CD4-positive, alpha-beta T cell treated with Interleukin-1 beta for 1 hour (primary cell): ENCODE results near the gene POLR2E.
"Not testable (repeated sequence)": the region's sequence is repeated elsewhere in the genome, so short reads cannot be mapped to it uniquely, and the experiment has no call there.

Source experiments
- DNase-seq, 2 donors: peaks; one replicate each; pipeline ENCODE4 v3.0.0-alpha.2; 2020 to 2022

POLR2E gene

DNA sequence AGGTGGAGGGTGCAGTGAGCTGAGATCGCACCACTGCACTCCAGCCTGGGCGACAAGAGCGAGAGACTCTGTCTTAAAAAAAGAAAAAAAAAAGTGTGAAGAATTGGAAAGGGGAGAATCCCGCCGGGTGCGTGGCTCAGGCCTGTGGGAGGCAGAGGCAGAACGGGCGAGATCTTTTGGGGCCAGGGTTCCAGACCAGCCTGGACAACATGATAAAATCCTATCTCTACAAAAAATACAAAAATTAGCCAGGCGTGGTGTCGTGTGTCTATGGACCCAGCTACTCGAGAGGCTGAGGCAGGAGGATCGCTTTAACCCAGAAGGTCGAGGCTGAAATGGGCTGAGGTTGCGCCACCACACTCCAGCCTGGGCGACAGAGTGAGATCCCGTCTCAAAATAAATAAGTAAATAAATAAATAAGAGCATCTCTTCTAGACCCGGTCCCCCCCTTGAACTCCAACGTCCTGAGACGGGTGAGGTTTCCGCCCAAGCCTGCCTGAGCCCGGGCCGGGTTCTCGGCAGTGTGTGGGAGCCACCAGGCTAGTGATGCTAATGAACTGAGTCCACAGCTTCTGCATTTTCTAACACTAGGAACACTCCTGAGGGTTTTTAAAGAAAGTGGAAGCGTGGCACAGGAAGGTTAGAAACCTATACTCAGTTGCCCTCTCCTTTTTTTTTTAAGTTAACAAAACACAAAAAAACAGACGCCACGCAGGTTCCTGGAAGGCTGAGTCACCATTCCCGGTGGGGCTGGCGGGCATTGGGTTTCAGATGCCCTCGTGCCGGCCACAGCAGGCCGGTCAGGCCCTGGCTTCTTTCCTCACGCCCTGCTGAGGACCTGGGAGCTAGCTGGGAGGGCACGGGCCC lies 30.7 kb upstream of the POLR2E start:
- no peak for DNase-seq

DNA sequence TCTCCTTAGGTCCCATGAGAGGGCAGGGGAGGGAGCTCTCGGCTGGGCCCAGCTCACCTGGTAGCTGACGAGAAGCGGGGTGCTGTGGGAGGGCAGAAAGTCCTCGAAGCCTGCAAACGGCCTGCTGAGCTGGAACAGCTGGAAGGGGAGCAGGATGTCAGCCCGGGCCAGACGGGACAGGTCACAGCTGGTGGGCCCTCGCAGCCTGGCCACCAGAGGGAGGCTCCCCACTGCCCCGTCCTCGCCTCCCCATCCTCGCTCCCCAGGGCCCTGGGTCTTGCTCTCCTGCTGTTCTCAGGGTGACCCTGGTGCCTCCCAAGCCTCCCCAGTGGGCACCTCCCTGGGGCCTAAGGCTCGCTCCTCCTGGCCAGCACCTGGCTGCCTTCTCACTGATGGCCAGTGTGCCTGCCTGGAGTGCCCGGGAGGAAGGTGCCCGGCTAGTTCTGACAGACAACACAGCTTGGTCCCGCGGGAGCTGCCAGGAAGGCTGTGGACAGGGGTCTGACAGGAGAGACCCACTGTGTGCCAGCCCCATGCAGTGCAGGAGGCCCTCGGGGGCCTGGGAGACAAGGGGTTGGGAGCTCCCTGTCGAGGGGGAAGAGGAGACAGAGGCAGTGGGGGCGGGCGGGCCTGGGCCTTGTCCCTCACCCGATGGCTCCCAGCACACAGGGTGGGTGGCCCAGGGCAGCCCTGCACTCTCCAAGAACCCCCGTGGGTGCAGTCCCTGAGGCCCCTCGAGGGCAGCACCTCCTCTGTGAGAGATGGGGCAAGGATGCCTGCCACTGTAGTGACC lies 28.9 kb upstream of the POLR2E start:
- DNase-seq = no peak

DNA sequence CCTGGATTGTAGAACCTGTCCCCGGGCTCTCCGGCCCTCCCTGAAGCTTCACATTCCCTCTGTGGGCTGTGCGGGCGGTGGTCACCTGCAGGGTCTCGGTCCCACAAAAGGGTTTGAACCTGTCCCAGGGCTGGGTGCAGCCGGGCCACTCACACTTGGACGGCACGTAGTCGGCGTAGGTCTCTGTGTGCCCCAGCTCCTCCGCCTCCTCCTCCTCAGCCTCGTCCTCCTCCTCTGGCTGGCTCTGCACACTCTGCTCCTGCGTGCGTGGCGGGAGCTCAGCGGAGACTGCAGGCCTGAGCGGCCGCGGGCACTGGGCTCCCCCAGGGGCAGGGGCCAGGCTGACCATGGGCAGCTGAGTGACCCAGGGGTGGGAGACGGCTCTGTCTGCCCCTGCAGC lies 28.2 kb upstream of the POLR2E start:
- DNase-seq = no peak

DNA sequence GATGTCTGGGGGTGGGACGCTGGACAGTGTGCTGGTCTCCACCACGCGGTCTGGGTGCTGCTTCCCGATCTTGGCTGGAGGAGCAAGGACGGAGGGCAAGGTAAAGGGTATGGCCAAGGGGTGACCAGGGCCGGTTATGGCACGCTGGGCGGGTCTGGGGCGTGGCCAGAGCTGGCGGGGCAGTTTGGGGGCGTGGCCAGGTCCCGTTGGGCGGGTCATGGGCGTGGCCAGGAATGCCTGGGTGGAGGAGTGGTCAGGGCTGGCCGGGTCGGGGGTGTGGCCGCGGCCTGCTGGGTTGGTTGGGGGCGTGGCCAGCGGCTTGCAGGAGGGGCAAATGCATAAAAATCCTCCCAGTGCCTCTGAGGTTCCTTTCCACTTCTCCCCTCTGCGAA lies 27.8 kb upstream of the POLR2E start:
- DNase-seq = peak in 1 of 2 donors; percentile 50

DNA sequence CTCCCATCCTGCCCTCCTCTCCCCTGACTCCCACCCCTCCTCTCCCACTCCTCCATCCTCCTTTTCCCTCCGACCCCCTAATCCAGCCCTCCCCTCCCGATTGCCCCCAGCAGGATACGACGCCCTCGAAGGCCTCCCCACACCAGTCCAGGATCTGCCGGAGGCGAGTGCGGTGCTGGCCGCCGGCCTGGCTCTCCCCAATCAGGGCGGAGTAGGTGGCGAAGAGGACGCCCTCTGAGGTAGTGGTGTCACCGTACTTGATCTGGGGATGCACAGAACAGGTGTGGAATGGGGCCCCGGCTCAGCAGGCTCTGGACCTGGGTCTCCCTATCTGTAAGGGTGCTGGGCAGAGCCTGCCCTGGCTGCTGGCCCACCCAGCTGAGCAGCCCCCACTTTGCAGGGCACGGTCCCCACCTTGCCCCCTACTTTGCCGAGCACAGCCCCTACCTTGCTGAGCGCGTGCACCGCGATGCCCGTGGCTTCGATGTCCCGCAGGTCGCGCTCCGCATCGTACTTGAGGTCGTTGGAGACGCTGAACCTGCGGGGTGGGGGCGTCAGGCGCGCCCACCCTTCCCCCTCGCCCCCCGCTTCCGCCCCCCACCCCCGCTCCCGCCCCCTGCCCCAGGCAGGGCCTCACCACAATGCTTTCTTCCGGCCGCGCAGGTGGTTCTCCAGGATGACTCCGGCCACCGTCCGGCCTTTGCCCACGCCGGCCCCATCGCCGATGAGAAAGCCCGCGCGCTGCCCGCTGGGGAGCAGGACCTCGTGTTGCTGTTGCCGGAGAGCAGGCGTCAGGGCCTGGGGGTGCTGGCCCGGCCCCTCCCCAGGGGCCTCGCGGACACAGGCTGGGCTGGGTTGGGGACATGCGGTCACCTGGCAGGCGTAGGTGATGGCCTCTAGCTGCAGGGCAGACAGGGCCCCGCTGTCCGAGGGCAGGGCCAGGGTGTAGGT lies 27.1 kb upstream of the POLR2E start:
- DNase-seq = no peak

DNA sequence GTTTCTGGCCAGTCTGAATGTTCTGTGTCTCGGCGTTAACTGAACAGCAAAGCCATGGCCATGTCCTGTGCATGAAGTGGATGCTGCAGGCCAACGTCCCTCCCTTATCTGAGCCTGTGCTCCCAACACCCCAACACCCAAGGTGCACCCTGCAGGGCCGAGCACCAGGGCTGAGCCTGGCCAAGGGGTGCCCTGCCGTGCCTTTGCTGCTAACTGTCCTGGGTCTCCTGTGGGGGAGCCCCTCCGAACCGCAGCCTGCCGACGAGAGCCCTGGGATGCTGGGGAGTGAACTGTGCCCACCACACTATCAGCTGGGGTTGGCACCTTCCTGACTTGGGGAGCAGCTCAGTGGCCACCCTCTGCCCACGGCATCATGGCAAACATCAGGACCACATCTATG lies 26.2 kb upstream of the POLR2E start:
- DNase-seq = no peak

DNA sequence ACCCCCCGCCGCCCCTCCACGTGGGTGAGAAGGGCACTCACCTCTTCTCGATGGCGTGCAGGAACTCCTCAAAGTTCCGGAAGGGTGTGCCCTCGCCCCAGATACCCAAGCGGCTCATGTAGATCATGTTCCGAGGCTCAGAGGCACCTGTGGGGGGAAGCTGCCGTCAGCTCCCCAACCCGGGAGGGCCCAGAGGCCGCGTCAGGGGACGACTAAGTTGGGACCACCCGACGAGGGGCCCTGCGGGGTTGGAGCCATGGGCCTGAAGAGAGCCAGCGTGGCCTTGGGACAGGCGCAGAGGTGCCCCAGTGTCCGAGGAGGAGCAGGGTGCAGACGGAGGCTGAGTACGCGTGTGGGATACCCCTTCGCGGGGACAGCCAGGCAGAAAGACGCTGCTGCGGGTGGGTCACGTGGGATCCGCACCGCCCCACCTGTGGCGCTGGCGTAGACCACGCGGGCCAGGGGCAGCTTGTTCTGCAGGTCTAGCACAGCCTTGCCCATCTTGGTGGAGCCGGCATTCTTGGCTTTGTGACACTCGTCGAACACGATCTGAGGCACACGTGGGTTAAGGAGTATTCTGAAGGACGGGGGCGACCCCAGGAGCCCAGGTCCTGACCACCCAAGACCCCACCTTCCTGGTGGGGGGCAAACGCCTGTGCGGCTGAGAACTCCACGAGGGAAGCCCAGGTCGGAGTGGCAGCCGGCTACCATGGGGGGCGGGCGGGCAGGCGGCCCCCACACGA lies 24.5 kb upstream of the POLR2E start:
- no peak for DNase-seq

DNA sequence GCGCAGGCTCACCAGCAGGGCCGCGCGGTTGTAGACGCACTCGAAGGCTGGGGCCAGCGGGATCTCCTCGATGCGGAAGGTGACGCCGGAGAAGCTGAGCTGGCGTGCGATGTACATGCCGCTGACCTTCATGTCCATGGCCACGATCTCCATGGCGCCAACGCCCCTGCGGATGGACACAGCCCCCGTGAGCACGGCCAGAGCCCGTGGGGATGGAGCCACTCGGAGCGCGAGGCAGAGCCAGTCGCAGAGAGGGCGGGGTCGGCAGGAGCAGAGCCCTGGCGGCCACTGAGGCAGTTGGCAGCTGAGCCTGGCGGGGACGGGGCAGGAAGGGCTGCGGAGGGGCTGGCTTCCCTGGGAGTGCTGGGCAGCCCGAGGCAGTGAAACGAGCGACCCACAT lies 23.8 kb upstream of the POLR2E start:
- DNase-seq = no peak

DNA sequence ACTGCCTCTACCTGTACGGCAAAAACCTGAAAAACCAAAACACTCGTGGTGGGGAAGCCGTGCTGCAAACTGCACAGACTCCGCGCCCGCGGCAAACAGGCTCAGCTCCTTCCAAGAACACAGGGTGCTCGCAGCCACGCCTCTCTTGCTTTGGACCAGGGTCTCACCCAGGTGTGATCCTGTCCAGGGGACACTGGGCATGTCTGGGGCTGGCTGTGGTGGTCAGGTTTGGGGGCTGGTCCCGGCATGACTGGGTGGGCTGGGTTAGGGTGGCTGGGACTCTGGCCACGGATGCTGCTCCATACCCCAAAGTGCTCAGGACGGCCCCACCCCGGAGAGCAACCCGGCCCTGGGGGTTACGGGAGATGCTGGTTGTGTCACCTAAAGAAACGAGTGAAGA lies 22.5 kb upstream of the POLR2E start:
- no peak for DNase-seq

DNA sequence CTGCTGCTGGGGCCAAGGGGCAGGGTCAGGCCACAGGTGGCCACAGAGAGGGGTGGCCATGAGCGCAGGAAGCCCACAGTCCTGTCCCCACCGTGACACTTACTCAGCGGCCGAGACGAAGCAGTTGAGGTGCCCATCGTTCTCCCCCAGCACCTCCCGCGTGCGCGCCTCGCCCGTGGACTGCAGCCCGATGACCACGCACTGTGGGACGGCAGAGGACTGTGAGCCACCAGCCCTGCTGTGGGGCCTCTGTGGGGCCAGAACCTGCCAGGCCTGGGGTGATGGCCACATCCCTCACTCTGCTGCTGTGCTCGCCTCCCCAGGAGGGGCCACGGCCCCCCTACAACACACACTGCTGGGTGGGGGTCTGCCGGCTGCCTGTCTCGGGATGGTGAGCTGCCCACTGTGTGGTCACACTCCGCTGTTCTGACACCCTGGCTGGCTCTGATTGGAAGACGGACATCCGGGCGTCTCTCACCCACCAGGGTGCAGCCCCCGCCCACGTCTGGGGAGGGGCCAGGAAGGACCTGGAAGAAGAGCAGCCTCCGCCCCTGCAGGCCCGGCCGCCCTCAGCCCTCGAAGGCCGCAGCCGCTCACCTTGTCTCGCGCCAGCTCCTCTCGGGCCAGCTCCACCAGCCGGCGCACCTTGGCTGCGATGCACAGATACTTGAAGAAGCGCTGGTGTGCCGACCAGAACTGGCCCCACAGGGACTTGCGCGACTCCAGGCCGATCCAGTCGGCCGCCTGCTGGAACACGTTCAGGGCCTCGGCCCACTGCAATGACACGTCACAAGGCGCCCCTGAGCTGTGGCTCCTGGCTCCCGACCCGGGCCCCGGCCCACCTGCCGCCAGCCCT lies 21.8 kb upstream of the POLR2E start:
- DNase-seq = no peak

DNA sequence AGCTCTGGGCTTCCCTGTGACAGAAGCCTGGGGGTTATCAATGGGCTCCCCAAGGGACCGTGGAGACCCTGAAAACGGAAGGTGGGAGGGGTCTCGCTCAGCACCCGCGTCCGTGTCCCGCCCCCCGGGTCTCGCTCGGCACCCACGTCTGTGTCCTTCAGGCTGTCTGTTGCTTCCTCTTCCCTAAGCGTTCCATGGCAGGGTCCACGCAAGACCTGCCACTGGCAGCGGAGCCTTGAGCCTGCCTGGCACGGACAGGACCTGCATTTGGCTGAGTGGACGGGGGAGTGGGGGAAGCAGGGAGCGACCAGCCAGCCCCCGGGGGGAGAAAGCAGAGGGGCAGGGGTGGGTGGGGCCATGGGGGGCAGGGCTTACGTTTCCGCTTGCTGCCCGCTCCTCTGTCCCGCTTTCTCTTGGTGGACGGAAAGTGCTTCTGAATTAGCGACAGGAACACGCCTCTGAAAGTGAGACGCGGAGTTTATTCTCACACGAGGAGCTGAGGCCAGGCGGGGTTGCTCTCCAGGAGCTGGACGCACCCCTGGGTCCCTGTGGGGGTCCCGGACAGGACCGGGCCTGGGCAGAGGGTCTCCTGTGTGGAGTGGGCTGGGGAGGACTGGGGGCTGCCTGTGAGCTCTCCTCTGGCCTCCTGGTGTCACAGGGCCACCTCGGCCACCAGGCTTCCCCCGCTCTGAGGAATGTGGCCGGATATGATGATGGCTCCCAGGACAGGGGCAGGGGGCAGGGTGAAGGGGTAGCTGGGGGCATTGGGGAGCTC lies 20.7 kb upstream of the POLR2E start:
- DNase-seq = no peak

DNA sequence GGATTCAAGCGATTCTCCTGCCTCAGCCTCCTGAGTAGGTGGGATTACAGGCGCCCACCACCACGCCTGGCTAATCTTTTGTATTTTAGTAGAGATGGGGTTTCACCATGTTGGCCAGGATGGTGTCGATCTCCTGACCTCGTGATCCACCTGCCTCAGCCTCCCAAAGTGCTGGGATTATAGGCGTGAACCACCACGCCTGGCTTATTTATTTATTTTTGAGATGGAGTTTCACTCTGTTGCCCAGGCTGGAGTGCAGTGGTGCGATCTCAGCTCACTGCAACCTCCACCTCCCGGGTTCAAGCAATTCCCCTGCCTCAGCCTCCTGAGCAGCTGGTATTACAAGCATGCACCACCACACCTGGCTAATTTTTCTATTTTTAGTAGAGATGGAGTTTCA lies 19.6 kb upstream of the POLR2E start:
- DNase-seq = not testable (repeated sequence)

DNA sequence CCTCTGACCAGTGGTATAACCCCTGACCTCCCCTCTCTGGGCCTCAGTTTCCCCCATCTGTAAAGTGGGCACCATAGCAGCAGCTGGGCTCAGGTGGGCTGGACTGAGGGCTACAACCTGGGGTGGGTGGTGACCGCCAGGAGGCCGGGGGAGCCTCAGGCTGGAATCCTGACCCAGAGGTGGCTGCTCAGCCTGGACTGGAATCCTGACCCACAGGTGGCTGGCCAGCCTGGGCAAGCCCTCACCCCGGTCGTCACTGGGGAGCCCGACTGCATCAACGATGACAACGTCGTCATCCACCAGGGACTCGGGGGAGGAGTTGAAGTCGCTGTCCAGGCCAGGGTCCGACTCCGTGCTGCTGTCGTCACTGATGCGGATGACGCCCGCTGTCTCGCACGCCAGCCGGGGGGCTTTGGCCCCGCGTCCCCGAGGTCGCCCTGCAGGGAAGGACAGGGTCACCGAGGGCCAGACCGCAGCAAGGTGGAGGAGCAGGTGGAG lies 18.9 kb upstream of the POLR2E start:
- no peak for DNase-seq

DNA sequence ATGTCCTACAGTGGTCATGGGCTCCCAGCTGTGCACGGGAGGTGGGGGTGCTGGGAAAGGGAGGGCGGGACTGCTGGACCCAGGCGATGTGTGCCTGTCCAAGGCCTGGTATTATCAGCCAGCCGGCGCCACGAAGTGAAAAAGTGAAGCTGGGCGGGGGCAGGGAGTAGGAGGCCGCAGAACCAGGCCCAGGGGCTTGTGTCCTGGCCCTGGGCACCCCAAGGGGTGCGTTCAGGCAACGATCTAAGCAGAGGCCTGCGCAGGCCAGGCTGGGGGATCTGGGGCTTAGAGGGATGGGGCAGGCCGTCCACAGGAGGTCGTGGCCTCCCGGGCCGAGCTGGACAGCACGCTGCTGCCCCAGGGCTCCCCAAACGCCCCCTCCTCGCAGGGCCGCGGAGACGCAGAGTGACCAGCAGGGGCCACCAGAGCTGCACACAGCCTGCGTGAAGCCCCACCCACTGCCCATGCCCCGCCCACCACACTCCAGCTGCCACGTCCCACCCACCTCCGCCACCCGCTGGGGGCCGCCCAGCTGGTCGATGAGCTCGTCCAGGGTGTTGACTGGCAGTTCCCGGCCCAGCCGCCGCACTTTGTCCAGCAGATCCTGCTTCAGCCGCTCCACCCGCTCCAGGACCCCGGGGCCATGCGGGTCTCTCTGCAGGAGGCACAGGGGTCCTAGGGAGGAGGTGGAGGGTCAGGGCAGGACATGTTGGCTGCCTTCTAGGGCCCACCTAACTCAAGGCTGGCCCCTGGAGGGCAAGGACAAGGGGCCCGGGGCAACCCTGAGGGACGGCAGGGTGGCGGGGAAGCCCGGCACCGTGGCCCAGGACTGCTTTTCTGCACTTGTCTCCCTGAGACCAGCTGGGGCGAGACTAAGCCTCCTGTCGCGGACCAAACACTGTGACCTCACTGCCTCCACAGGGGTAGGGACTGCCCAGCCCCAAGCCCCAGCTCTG lies 18.1 kb upstream of the POLR2E start:
- peak; percentile 87 to 89 for DNase-seq

DNA sequence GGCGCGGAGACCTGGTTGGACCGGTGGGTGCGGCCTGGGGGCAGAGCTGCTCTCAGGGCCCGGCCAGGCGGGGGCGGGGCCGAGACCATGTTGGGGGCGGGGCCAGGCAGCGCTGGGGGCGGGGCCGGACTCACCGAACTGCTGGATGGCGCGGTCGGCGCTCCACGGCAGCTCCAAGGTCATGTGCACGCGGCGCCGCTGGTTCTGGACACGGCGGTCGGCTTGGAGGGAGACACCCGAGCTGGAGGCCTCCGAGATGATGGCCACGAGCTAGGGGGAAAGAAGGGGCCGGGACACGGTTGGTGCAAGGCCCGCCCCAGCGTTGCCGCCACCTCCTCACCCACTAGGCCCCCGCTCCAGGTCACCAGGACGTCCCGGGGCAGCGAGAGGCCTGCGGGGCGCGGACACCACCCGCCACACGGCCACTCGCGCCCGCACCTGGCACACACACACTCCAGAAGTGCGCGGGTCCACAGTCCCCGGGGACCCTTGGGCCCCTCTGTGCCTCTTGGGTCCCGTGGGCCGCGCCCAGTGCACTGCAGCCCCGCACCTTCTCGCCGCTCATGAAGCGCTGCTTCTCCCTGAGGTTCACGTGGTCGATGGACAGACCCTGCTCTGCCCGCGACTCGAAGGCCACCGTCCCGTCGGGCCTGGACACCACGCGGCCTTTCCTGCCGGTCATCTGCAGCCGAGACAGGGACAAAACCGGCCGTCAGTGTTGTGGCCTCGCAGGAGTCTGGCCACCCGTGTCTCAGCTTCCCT lies 17.3 kb upstream of the POLR2E start:
- no peak for DNase-seq

DNA sequence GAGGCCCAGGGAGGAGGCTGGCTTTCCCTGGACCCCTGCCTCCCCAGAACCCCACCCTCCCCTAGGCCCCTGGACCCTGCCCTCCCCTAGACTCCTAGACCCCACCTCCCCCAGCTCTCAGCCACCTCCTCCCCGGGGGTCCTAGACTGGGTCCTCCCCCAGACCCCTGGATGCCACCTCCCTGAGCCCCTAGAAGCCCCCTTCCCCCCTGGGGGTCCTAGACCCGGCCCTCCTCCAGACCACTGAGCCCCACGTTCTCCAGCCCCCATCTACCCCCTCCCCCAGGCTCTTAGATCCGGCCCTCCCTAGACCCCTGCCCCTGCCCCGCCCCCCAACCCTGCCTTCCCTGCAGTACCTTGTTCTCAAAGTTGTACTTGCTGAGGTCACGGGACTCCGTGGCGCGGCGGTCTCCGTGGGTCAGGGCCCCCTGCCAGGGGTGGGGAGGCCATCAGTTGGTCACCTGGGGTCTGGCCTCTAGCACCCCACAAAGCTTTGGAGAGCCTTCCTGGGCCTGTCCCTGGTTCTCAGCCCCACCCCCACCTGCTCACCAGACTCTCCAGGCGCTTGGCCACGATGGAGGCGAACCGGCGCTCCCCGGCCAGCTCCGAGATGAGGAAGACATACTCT lies 16.6 kb upstream of the POLR2E start:
- DNase-seq = no peak

DNA sequence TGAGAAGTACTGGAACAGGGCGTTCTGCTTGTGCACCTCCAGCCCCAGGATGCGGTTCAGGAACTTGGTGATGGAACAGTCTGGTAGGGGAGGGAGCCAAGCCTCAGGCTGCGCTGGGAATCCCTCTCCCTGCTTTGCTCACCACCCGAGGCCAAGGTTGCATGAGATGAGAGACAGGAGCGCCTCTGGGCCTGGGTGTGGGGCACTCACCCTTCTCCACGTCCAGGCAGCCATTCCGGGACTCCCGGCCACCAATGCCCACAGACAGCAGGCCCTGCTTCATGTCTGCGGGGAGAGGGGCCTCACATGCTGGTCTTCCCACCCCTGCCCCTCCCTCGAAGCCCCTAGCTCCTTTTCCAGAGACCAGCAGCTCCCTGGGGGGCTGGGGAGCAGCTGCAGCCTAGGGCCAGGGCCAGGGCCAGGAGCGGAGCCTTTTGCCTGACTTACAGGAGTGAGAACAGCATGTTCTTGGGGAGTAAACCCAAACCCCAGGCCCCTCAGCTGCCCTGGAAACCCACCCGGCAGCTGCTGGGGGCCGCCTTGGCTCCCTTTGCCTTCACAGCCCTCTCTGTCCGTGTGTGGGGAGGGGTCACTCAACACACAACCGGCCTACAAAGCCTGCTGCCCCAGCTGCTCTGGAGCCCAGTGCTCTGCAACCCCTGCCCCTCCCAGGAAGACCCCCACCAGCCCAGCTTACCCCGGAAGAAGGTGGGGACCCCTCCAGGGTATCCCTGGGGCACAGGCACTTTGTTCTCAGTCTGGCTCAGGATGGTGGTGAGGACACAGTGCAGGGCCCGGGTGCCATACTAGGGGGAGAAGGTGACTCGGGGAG lies 15.8 kb upstream of the POLR2E start:
- DNase-seq = no peak
